AML-193 (cell line): ENCODE results near the gene GLIS1.
A peak's percentile ranks its signal among the peaks of the same experiment; 100 is the strongest.

Experiments
- DNase-seq, 2 experiments: peaks; one replicate each; lab custom pipeline; 2025; lab: John Stamatoyannopoulos, UW

Gene GLIS1

DNA sequence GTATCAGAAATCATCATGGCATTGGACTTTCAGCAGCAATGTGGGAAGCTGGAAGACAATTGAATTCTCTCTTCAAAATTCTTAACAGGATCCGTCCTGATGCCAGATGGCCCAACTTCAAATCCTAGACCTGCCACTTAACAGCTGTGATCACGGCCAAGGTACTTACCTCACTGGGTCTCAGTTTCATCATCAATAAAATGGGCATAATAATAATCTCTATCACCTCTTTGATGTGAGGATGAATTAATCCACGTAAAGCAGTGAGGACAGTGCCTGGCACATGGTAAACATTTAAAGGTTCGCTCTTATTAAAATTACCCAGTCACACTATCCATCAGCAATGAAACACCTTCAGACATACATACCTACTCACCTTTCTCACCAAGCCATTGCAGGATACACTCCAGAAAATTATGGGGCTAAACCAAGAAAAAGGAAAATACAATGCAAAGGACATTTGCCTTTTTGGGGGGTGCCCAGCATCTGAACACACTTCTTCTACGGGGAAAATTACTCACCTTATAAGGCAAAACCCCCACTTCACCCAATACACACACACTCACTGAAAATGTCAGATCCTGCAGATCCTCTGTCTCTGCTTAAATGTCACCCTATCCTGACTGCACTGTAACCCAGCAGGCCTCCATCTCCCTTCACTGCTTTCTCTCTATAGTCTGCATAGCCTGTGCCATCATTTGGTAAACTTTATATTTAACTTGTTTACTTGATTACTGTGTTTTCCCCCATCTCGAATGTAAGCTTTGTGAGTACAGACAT is 21.7 kb downstream of the GLIS1 start:
- no peak for DNase-seq

GRCh38 chr1:53716150-53716549 is 22.8 kb downstream of the GLIS1 start:
- DNase-seq, result no peak

GRCh38 chr1:53715478-53715877 is 23.5 kb downstream of the GLIS1 start:
- DNase-seq, result peak in 1 of 2 experiments; percentile 11

DNA sequence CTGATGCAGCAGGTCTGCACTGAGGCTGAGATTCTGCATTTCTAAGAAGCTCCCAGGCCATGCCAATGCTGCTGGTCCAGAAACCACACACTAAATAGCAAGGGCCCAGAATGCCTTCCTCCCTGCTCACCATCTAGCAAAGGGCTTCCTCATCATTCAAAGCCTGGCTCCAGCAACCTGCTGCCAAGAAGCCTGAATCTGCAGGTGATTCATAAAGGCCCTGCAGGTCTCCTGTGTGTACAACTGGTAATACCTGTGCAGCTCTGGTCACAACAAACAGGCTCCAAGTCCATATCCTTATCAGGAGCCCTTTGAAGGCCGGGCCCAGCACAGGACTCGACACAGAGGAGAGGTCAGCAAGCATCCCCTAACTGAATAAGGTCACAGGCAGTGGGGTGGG is 26.7 kb downstream of the GLIS1 start:
- DNase-seq, result no peak

GRCh38 chr1:53710584-53710983 is 28.4 kb downstream of the GLIS1 start:
- DNase-seq, result no peak

GRCh38 chr1:53708687-53709086 is 30.3 kb downstream of the GLIS1 start:
- no peak for DNase-seq

- DNase-seq, result no peak
These were observed 32.6 kb downstream of the GLIS1 start for GRCh38 chr1:53706356-53706755.

GRCh38 chr1:53705446-53706096 is 33.4 kb downstream of the GLIS1 start:
- no peak for DNase-seq

DNA sequence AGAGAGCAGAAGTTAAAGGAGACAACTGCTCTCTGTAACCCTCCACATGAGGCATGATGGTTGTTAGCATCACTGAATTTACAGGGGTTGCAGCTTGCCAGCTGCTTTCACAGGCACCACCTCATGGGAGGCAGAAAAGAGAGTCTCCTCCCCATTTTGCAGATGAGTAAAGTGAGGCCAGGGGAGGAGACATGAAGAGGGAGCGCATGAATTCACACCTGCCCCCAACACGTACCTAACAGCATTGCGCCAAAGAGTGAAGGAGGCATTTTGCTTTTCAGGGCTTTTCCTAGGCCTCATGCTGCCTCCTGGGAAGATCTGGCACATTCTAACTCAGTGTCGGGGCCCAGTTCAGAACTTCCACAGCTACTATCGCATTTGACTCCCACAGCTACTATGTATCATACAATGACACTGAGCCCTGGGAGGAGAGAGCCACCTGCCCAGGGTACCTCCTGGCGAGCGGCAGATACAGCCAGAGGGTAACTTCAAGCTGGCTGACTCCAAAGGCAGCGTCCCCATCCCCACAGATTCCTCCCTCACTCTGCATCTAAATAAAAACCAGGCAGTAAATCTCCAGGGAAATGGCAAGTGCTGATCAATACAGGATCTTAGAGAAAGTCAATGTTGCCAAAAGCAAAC is 34.0 kb downstream of the GLIS1 start:
- no peak for DNase-seq

DNA sequence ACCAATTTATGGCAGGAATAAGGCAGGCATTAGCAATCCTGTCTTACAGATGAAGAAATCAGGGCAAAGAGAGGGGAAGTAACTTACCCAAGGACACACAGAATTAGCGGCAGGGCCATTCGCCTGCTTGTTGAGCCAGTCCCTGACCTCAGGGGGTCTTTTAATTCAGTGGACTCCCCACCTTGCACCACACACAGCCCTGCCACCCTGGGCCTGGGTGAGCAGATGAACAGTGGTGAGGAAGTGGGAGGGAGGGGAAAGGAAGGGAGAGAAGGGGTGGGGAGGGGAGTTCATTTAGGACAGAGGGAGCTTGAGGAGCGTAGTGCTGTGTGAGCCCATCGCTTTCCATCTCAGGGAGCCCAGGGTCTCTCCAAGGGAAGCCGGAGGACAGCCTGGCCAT is 34.7 kb downstream of the GLIS1 start:
- no peak for DNase-seq

GRCh38 chr1:53703174-53703573 is 35.8 kb downstream of the GLIS1 start:
- no peak for DNase-seq

DNA sequence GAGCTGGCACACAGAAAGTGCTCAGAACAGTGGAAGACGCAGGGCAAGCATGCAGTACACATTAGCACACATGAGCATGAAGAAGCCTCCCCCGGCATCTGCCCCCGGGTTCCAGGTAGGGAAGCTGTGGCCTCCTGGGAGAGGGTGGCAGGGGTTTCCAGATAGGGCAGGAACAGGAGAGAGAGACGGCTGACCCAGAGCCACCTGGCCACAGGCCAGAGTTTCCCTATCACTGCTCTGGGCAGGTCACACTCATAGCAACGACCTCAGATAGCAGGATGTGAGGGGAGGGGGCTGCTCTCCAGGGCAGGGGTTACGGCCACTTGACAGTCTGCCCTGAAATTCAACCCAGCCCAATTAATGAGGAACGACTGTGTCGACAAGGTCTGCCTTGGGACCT is 36.6 kb downstream of the GLIS1 start:
- DNase-seq, result no peak

DNA sequence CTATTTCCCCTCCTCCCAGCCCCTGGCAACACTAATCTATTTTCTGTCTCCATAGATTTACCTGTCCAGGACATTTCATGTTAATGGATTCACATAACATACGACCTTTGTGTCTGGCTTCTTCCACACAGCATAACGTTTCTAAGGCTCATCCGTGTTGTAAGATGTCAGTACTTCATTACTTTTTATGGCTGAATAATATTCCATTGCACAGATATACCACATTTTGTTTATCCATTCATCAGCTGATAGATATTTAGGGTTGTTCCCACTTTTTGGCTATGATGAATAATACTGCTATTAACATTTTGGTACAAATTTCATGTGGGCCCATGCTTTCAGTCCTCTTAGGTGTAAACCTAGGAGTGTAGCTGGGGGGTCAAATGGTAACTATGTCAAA is 38.2 kb downstream of the GLIS1 start:
- DNase-seq, result no peak

GRCh38 chr1:53699981-53700380 is 39.0 kb downstream of the GLIS1 start:
- DNase-seq, result no peak

- no peak for DNase-seq
These were observed 40.5 kb downstream of the GLIS1 start for GRCh38 chr1:53698384-53698980.

DNA sequence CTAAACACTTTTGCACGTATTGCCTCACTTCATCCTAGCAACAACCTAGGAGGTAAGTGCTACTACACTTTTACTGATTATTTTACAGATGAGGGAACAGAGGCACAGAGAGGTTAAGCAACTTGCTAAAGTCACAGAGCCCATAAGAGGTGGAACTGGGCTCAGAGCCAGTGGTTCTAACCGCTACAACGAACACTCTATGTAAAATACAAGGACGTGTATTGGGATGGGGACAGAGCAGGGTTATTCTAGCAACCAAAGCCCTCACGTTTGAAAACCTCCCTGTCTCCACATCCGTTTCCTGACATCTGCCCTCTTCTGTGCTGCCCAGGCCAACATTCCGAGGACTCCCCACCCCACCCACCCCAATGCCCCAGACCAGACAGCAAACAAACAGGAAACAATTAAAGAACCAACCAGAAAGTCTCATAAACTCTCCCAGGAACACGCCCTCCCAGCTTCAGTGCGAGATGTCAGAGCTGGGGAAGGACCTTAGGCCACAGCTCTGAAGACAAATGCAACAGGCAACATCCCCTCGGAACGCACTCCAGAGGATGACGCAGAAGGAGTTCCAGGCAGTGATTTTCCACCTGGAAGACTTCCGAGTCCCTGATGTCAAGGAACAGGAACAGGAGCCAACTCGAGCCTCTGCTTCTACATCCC is 41.1 kb downstream of the GLIS1 start:
- DNase-seq, result no peak

- DNase-seq, result no peak
These were observed 42.0 kb downstream of the GLIS1 start for GRCh38 chr1:53696990-53697389.

- DNase-seq, result no peak
These were observed 42.4 kb downstream of the GLIS1 start for GRCh38 chr1:53696571-53696970.

GRCh38 chr1:53696051-53696450 is 42.9 kb downstream of the GLIS1 start:
- DNase-seq, result no peak

GRCh38 chr1:53695116-53695515 is 43.8 kb downstream of the GLIS1 start:
- no peak for DNase-seq

- DNase-seq, result no peak
These were observed 44.3 kb downstream of the GLIS1 start for GRCh38 chr1:53694718-53695091.
